OCI-M2 (cell line): Measurements from ENCODE around the gene MSI2.
"Not testable (repeated sequence)": the region's sequence is repeated elsewhere in the genome, so short reads cannot be mapped to it uniquely, and the experiment has no call there.

Experiments
- DNase-seq: peaks from one replicate; lab custom pipeline; 2025; ENCODE audit not compliant: unreplicated experiment; lab: John Stamatoyannopoulos, UW

Gene MSI2

GRCh38 chr17:57606111-57606875 lies 350.0 kb downstream of the MSI2 start:
- no peak for DNase-seq

GRCh38 chr17:57607553-57608120 lies 351.3 kb downstream of the MSI2 start:
- no peak for DNase-seq

- DNase-seq: no peak
Observed at GRCh38 chr17:57608369-57609124, 352.2 kb downstream of the MSI2 start.

GRCh38 chr17:57609125-57609877 lies 353.0 kb downstream of the MSI2 start:
- DNase-seq: no peak

- DNase-seq: no peak
Observed at GRCh38 chr17:57609878-57610270, 353.6 kb downstream of the MSI2 start.

- DNase-seq: no peak
Observed at GRCh38 chr17:57612202-57613071, 356.1 kb downstream of the MSI2 start.

- DNase-seq: no peak
Observed at GRCh38 chr17:57614742-57615141, 358.4 kb downstream of the MSI2 start.

GRCh38 chr17:57615836-57616757 lies 359.8 kb downstream of the MSI2 start:
- no peak for DNase-seq

- no peak for DNase-seq
Observed at GRCh38 chr17:57617218-57617617, 360.9 kb downstream of the MSI2 start.

- no peak for DNase-seq
Observed at GRCh38 chr17:57619061-57619937, 363.0 kb downstream of the MSI2 start.

GRCh38 chr17:57620576-57620975 lies 364.3 kb downstream of the MSI2 start:
- DNase-seq: no peak

- not testable (repeated sequence) for DNase-seq
Observed at GRCh38 chr17:57621791-57622190, 365.5 kb downstream of the MSI2 start.

- no peak for DNase-seq
Observed at GRCh38 chr17:57622306-57622682, 366.0 kb downstream of the MSI2 start.

- no peak for DNase-seq
Observed at GRCh38 chr17:57622683-57623433, 366.5 kb downstream of the MSI2 start.

- no peak for DNase-seq
Observed at GRCh38 chr17:57623620-57624019, 367.3 kb downstream of the MSI2 start.

GRCh38 chr17:57624386-57624785 lies 368.1 kb downstream of the MSI2 start:
- no peak for DNase-seq

- no peak for DNase-seq
Observed at GRCh38 chr17:57625511-57625910, 369.2 kb downstream of the MSI2 start.

GRCh38 chr17:57625957-57626356 lies 369.6 kb downstream of the MSI2 start:
- no peak for DNase-seq
